Immature natural killer cell (primary cell): ENCODE results near the gene TTC34. TPM values are rescaled to one million over a fixed set of nuclear protein-coding genes. Genes with fewer than 3 reads are reported as not detected.

Experiments
- DNase-seq, 3 donors: peaks; one replicate each; pipeline ENCODE4 v3.0.0; 2022; ENCODE audit warnings: mixed read lengths in 1 of 3
- H3K27ac Mint-ChIP-seq, 6 donors: one replicate each; pipeline ENCODE4 v1.8.0; 2020; ENCODE audit warnings: mixed read lengths in 6 of 6, mild to moderate bottlenecking in 5 of 6, inconsistent platforms in 4 of 6, moderate library complexity in 3 of 6
- H3K27me3 Mint-ChIP-seq, 3 donors: one replicate each; pipeline ENCODE4 v1.8.0; 2020 to 2021; ENCODE audit warnings: low read depth in 3 of 3, mild to moderate bottlenecking in 3 of 3, mixed read lengths in 3 of 3, moderate library complexity in 3 of 3, inconsistent platforms in 1 of 3
- H3K36me3 Mint-ChIP-seq, 3 donors: one replicate each; pipeline ENCODE4 v1.8.0; 2020; ENCODE audit warnings: mixed read lengths in 3 of 3, inconsistent platforms in 2 of 3, mild to moderate bottlenecking in 2 of 3
- H3K4me1 Mint-ChIP-seq, 2 donors: one replicate each; pipeline ENCODE4 v1.8.0; 2020; ENCODE audit warnings: inconsistent platforms in 2 of 2, mild to moderate bottlenecking in 2 of 2, mixed read lengths in 2 of 2, moderate library complexity in 1 of 2
- H3K4me3 Mint-ChIP-seq, 5 donors: one replicate each; pipeline ENCODE4 v1.8.0; 2020; ENCODE audit warnings: mild to moderate bottlenecking in 5 of 5, mixed read lengths in 5 of 5, inconsistent platforms in 3 of 5, moderate library complexity in 3 of 5
- H3K9me3 Mint-ChIP-seq, 6 donors: one replicate each; pipeline ENCODE4 v1.8.0; 2020; ENCODE audit warnings: mild to moderate bottlenecking in 6 of 6, mixed read lengths in 6 of 6, inconsistent platforms in 4 of 6, moderate library complexity in 3 of 6
- polyA plus RNA-seq, 3 donors: library from polyadenylated mRNA; unstranded; fragments of 300-500 nt; fragmentation: Illumina TruSeq; gene quantifications; one replicate each; pipeline ENCODE4 v1.2.3, GENCODE V29; 2021

Gene TTC34
- polyA plus RNA-seq, 3 donors from 2014 or later = 0.07 TPM; not detected in 2

- Mint-ChIP-seq H3K27me3 (peaks cover 3 to 6% (median 6%) of the 10 kb centered on the region in 3 donors), H3K36me3 (no peaks in the 10 kb centered on the region), H3K4me3 (peak overlapping the region in 3 of 5 donors; percentile 21 to 88 (median 81)), H3K27ac (no peak overlapping the region), H3K4me1 (peaks cover 6% of the 10 kb centered on the region in 2 donors), H3K9me3 (peaks cover 0 to 2% (median 0%) of the 10 kb centered on the region in 6 donors)
- no peak for DNase-seq
Measured at GRCh38 chr1:2641381-2642130, 159.9 kb downstream of the TTC34 start.

- DNase-seq = no peak
- Mint-ChIP-seq H3K9me3 (no peaks in the 10 kb centered on the region), H3K27ac (no peak overlapping the region), H3K4me1 (peaks cover 6% of the 10 kb centered on the region in 2 donors), H3K27me3 (peaks cover 3 to 6% (median 6%) of the 10 kb centered on the region in 3 donors), H3K36me3 (no peaks in the 10 kb centered on the region), H3K4me3 (peak overlapping the region in 1 of 5 donors; percentile 21)
Measured at GRCh38 chr1:2640626-2641025, 160.9 kb downstream of the TTC34 start.

- peak overlapping the region in 3 of 6 donors; percentile 32 to 53 (median 50) for H3K27ac Mint-ChIP-seq
- no peak overlapping the region for H3K4me3 Mint-ChIP-seq
- H3K9me3 Mint-ChIP-seq = no peaks in the 10 kb centered on the region
- H3K36me3 Mint-ChIP-seq = no peaks in the 10 kb centered on the region
- peaks cover 6% of the 10 kb centered on the region in 2 donors for H3K4me1 Mint-ChIP-seq
- peaks cover 3 to 7% (median 6%) of the 10 kb centered on the region in 3 donors for H3K27me3 Mint-ChIP-seq
- DNase-seq = no peak
Measured at GRCh38 chr1:2639607-2640521, 161.6 kb downstream of the TTC34 start.

- H3K4me1 Mint-ChIP-seq = peaks cover 6% of the 10 kb centered on the region in 2 donors
- peaks cover 3 to 6% (median 6%) of the 10 kb centered on the region in 3 donors for H3K27me3 Mint-ChIP-seq
- H3K9me3 Mint-ChIP-seq = no peaks in the 10 kb centered on the region
- peak overlapping the region in 1 of 5 donors; percentile 26 for H3K4me3 Mint-ChIP-seq
- DNase-seq = no peak
- H3K27ac Mint-ChIP-seq = peak overlapping the region in 2 of 6 donors; percentile 17 to 55
- H3K36me3 Mint-ChIP-seq = no peaks in the 10 kb centered on the region
Measured at GRCh38 chr1:2639203-2639602, 162.3 kb downstream of the TTC34 start.

GRCh38 chr1:2638466-2639115 lies 162.9 kb downstream of the TTC34 start:
- Mint-ChIP-seq H3K27me3 (peaks cover 2 to 6% (median 6%) of the 10 kb centered on the region in 3 donors), H3K36me3 (no peaks in the 10 kb centered on the region), H3K4me3 (peak overlapping the region in 1 of 5 donors; percentile 26), H3K9me3 (no peaks in the 10 kb centered on the region), H3K4me1 (peaks cover 6% of the 10 kb centered on the region in 2 donors), H3K27ac (peak overlapping the region in 3 of 6 donors; percentile 17 to 55 (median 21))
- DNase-seq = no peak

- Mint-ChIP-seq H3K4me1 (peaks cover 4 to 5% of the 10 kb centered on the region in 2 donors), H3K27me3 (peaks cover 5 to 6% (median 5%) of the 10 kb centered on the region in 3 donors), H3K9me3 (no peaks in the 10 kb centered on the region), H3K36me3 (no peaks in the 10 kb centered on the region), H3K4me3 (no peak overlapping the region), H3K27ac (no peak overlapping the region)
- no peak for DNase-seq
Measured at GRCh38 chr1:2637442-2638145, 163.9 kb downstream of the TTC34 start.

- no peaks in the 10 kb centered on the region for H3K4me1 Mint-ChIP-seq
- no peak overlapping the region for H3K4me3 Mint-ChIP-seq
- no peak for DNase-seq
- H3K27me3 Mint-ChIP-seq = peaks cover 2 to 6% (median 3%) of the 10 kb centered on the region in 3 donors
- H3K36me3 Mint-ChIP-seq = no peaks in the 10 kb centered on the region
- H3K27ac Mint-ChIP-seq = no peak overlapping the region
- peaks cover 0 to 2% (median 0%) of the 10 kb centered on the region in 6 donors for H3K9me3 Mint-ChIP-seq
Measured at GRCh38 chr1:2636733-2637132, 164.8 kb downstream of the TTC34 start.

DNA sequence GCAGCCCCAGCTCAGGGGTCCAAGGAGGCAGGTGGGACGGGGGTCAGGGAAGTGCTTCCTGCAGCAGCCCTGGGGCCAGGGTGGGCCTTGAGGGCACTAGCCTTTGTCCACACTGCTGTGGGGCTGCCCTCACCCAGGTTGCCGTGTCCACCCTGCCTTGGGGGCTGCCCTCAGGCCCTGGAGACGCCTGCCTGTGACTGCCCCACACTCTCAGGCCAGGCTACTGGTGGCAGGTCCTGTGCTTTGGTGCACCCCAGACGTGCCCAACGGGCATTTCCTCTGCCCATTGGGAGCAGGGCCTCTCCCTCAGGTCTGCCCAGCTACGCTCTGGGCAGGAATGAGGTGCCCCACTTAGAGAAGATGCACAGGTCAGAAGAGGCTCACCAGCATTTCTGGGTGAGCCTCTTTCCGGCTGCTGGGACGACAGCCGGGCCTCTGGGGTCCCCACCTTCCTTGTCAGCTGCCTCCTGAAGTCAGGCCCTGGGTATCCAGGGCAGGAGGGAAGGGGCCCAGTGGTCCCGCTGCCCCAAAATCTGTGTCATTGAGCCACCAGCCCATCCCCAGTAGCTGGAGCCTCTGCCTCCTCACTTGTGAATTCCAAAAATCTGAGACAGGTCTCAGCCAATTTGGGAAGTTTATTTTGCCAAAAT lies 166.0 kb downstream of the TTC34 start:
- Mint-ChIP-seq H3K9me3 (peaks cover 0 to 2% (median 0%) of the 10 kb centered on the region in 6 donors), H3K4me1 (peaks cover 0 to 2% of the 10 kb centered on the region in 2 donors), H3K4me3 (no peak overlapping the region), H3K27me3 (peaks cover 6 to 7% (median 6%) of the 10 kb centered on the region in 3 donors), H3K27ac (no peak overlapping the region), H3K36me3 (no peaks in the 10 kb centered on the region)
- no peak for DNase-seq

DNA sequence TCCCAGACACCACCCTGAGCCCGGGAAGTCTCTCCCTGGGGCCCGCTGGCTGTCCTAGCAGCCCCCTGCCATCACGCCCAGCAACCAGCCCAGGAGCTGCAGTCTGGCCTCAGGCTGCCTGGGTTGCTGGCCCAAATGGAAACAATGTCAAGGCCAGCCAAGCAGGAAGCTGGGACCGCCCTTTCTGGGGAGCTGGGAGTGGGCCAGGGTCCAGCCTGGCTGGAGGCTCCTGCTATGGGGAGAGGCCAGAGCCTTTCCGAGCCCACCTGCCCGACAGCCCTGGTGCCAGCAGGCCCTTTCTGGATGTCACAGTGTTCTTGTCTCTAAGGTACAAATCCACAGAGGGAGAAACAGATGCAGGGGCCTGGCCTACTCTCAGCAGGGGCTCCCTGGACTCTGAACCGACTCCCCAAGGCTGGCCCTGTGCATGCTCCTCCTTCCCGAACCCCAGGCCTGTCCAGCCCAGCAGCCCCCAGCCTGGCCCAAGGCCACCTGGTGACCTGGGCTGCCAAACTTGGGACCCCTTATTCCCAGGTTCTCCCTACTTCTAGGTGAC lies 167.5 kb downstream of the TTC34 start:
- Mint-ChIP-seq H3K9me3 (peaks cover 0 to 5% (median 0%) of the 10 kb centered on the region in 6 donors), H3K36me3 (no peaks in the 10 kb centered on the region), H3K4me1 (peaks cover 0 to 5% of the 10 kb centered on the region in 2 donors), H3K27me3 (peaks cover 7 to 10% (median 9%) of the 10 kb centered on the region in 3 donors), H3K27ac (no peak overlapping the region), H3K4me3 (no peak overlapping the region)
- DNase-seq = no peak

GRCh38 chr1:2633366-2633935 lies 168.0 kb downstream of the TTC34 start:
- H3K4me3 Mint-ChIP-seq = no peak overlapping the region
- H3K9me3 Mint-ChIP-seq = peaks cover 0 to 5% (median 0%) of the 10 kb centered on the region in 6 donors
- peaks cover 7 to 10% (median 9%) of the 10 kb centered on the region in 3 donors for H3K27me3 Mint-ChIP-seq
- H3K36me3 Mint-ChIP-seq = no peaks in the 10 kb centered on the region
- DNase-seq = no peak
- peaks cover 0 to 5% of the 10 kb centered on the region in 2 donors for H3K4me1 Mint-ChIP-seq
- no peak overlapping the region for H3K27ac Mint-ChIP-seq

GRCh38 chr1:2632561-2633361 lies 168.7 kb downstream of the TTC34 start, which contains the start of gene MMEL1:
Gene MMEL1 (minus strand): TSS chr1:2633016. CDS start chr1:2629484, 3,532 bp downstream.
- Mint-ChIP-seq H3K27me3 (peaks cover 9 to 11% (median 10%) of the 10 kb centered on the region in 3 donors), H3K9me3 (peaks cover 0 to 5% (median 0%) of the 10 kb centered on the region in 6 donors), H3K4me3 (no peak within 1 kb of the TSS), H3K27ac (no peak within 1 kb of the TSS), H3K4me1 (peaks cover 0 to 5% of the 10 kb centered on the region in 2 donors), H3K36me3 (no peaks in the 10 kb centered on the region)
- DNase-seq = no peak
